HG03103 (cell line): ENCODE data around the gene KCNA3.

Experiments
- ATAC-seq: cut with Tn5 transposase; IDR thresholded peaks from one replicate; pipeline ENCODE4 v1.9.1; 2021; ENCODE audit warnings: low read depth; ENCODE audit not compliant: unreplicated experiment

KCNA3 gene

GRCh38 chr1:110643879-110644472, 30.8 kb downstream of the KCNA3 start:
- no peak for ATAC-seq

- no peak for ATAC-seq
Observed at GRCh38 chr1:110639724-110640386, 34.9 kb downstream of the KCNA3 start.

- no peak for ATAC-seq
Observed at GRCh38 chr1:110638556-110638955, 36.2 kb downstream of the KCNA3 start.

- ATAC-seq, result no peak
Observed at GRCh38 chr1:110638058-110638457, 36.7 kb downstream of the KCNA3 start.

GRCh38 chr1:110637475-110637874, 37.3 kb downstream of the KCNA3 start:
- no peak for ATAC-seq

- no peak for ATAC-seq
Observed at GRCh38 chr1:110636149-110636935, 38.4 kb downstream of the KCNA3 start.

- ATAC-seq, result no peak
Observed at GRCh38 chr1:110635434-110635833, 39.3 kb downstream of the KCNA3 start.

- peak; percentile 43 for ATAC-seq
Observed at GRCh38 chr1:110634455-110635311, 40.1 kb downstream of the KCNA3 start.

- ATAC-seq, result no peak
Observed at GRCh38 chr1:110634086-110634454, 40.7 kb downstream of the KCNA3 start.

- ATAC-seq, result no peak
Observed at GRCh38 chr1:110633646-110634030, 41.1 kb downstream of the KCNA3 start.

- no peak for ATAC-seq
Observed at GRCh38 chr1:110631836-110632620, 42.7 kb downstream of the KCNA3 start.

GRCh38 chr1:110630839-110631663, 43.7 kb downstream of the KCNA3 start:
- peak; percentile 49 for ATAC-seq

GRCh38 chr1:110628323-110629105, 46.2 kb downstream of the KCNA3 start:
- no peak for ATAC-seq

- ATAC-seq, result no peak
Observed at GRCh38 chr1:110627764-110628163, 47.0 kb downstream of the KCNA3 start.

- ATAC-seq, result no peak
Observed at GRCh38 chr1:110626889-110627288, 47.9 kb downstream of the KCNA3 start.
